ENCODE data around the gene RUFY1.

GRCh38 chr5:179516221-179516620 is 34.1 kb upstream of the RUFY1 start:
- TF ChIP-seq CTCF (IDR thresholded peaks at IDR 0.05), result no peak
- TF ChIP-seq POLR2A (IDR thresholded peaks at IDR 0.05), result no peak

All from right lobe of liver (tissue), 4 donors.